IPS-15b (cell line): ENCODE results near the gene GPR137.

Experiments
- H3K27me3 ChIP-seq: one replicate; pipeline ENCODE4 v1.6.1; 2013; ENCODE audit warnings: low read length; ENCODE audit not compliant: control insufficient read depth, insufficient read depth
- H3K36me3 ChIP-seq: one replicate; pipeline ENCODE4 v1.6.1; 2013; ENCODE audit warnings: low read length; ENCODE audit not compliant: control insufficient read depth, insufficient read depth
- H3K4me1 ChIP-seq: one replicate; pipeline ENCODE4 v1.6.1; 2013; ENCODE audit warnings: mild to moderate bottlenecking, low read length; ENCODE audit not compliant: control insufficient read depth, insufficient read depth
- H3K4me3 ChIP-seq: one replicate; pipeline ENCODE4 v1.5.1; 2013; ENCODE audit warnings: low read depth, low read length
- H3K9ac ChIP-seq: one replicate; pipeline ENCODE4 v1.6.1; 2013; ENCODE audit warnings: low read depth, mild to moderate bottlenecking, low read length
- H3K9me3 ChIP-seq: one replicate; pipeline ENCODE4 v1.6.1; 2013; ENCODE audit warnings: mild to moderate bottlenecking, low read length; ENCODE audit not compliant: control insufficient read depth, insufficient read depth

Gene GPR137

GRCh38 chr11:64324692-64325469 is 39.2 kb downstream of the GPR137 start:
- Histone ChIP-seq H3K9me3 (no peaks in the 10 kb centered on the region), H3K9ac (no peak overlapping the region), H3K4me1 (no peaks in the 10 kb centered on the region), H3K36me3 (peaks cover 26% of the 10 kb centered on the region), H3K27me3 (no peaks in the 10 kb centered on the region), H3K4me3 (no peak overlapping the region)

GRCh38 chr11:64327375-64327774 is 41.7 kb downstream of the GPR137 start:
- H3K9ac ChIP-seq: no peak overlapping the region
- H3K27me3 ChIP-seq: no peaks in the 10 kb centered on the region
- no peaks in the 10 kb centered on the region for H3K9me3 ChIP-seq
- H3K36me3 ChIP-seq: peaks cover 9% of the 10 kb centered on the region
- H3K4me1 ChIP-seq: peaks cover 6% of the 10 kb centered on the region
- no peak overlapping the region for H3K4me3 ChIP-seq

- no peak overlapping the region for H3K9ac ChIP-seq
- H3K9me3 ChIP-seq: no peaks in the 10 kb centered on the region
- peaks cover 6% of the 10 kb centered on the region for H3K4me1 ChIP-seq
- peaks cover 3% of the 10 kb centered on the region for H3K36me3 ChIP-seq
- H3K4me3 ChIP-seq: no peak overlapping the region
- no peaks in the 10 kb centered on the region for H3K27me3 ChIP-seq
Observed at GRCh38 chr11:64327993-64328392, 42.3 kb downstream of the GPR137 start.

DNA sequence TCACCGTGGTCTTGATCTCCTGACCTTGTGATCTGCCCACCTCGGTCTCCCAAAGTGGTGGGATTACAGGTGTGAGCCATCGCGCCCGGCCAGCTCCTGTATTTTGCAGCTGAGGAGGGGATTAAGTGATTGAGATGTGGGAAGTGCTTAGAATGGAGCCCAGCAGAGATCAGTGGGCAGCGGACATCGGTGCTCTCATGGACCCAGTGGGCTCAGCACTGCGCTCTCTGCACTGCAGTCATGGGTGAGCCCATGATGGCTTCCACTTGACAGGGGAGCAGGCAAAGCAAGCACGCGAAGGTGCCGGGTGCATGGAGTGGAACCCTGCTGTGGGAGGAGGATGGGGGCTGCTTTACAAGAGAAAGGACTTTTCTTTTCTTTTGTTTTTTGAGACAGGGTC is 45.2 kb downstream of the GPR137 start:
- H3K4me1 ChIP-seq: peaks cover 6% of the 10 kb centered on the region

GRCh38 chr11:64331569-64332371 is 46.1 kb downstream of the GPR137 start:
- Histone ChIP-seq H3K27me3 (no peaks in the 10 kb centered on the region), H3K4me3 (no peak overlapping the region), H3K9me3 (no peaks in the 10 kb centered on the region), H3K36me3 (no peaks in the 10 kb centered on the region), H3K9ac (no peak overlapping the region), H3K4me1 (peaks cover 6% of the 10 kb centered on the region)

More for the DNA sequence above, 45.2 kb downstream of the GPR137 start:
- Histone ChIP-seq H3K36me3 (no peaks in the 10 kb centered on the region), H3K4me3 (no peak overlapping the region), H3K27me3 (no peaks in the 10 kb centered on the region), H3K9me3 (no peaks in the 10 kb centered on the region), H3K9ac (no peak overlapping the region)

DNA sequence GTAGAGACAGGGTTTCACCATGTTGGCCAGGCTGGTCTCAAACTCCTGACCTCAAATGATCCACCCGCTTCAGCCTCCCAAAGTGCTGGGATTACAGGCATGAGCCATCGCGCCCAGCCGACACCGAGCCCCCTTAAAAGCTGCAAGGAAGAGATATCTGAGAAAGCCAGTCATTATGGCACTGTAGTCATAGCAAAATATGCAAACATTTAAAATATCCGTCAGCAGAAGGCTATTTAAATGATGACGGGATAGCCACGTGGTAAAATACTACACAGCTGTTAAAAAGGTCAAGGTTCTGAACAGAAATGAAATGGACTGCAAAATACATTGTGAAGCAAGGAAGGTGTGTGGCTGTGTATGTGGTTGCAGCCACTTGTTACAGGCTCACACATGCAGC is 47.9 kb downstream of the GPR137 start:
- peaks cover 6% of the 10 kb centered on the region for H3K4me1 ChIP-seq
- H3K9me3 ChIP-seq: no peaks in the 10 kb centered on the region

DNA sequence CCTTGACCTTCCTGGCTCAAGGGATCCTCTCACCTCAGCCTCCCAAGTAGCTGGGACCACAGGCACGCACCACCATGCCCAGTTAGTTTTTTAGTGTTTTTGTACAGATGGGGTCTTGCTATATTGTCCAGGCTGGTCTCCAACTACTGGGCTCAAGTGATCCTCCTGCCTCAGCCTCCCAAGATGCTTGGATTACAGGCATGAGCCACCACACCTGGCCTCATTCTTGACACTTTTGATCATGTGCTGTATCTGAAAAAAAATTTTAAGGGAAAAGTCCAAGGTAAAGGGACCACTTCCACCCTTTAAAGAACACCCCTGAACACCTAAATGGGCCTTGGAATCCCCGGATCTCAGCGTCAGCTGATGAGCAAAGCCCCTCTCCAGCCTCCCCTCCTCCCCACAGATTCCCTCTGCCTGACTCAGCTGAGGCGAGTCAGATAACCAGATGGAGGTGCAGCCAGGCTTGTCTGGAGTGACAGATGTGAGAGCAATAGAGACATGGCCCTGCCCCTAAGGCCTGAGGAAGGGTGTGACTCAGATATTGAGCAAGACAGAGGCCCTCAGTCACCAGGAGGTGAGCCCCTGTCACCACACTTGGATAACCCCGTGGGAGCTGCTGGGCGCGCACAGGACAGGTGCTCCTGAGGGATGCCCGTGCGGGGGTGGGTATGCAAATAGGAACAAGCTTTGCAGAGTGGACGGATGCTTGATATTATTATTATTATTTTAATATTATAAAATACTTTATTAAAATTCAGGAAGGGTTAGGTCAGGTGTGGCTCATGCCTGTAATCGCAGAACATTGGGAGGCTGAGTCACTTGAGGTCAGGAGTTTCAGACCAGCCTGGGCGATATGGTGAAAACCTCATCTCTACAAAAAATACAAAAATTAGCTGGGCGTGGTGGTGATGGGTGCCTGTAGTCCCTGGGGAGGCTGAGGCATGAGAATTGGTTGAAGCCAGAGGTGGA is 49.4 kb downstream of the GPR137 start:
- no peak overlapping the region for H3K4me3 ChIP-seq
- no peak overlapping the region for H3K9ac ChIP-seq
- H3K4me1 ChIP-seq: peaks cover 6% of the 10 kb centered on the region

More for the DNA sequence above, 47.9 kb downstream of the GPR137 start:
- H3K27me3 ChIP-seq: no peaks in the 10 kb centered on the region
- H3K4me3 ChIP-seq: no peak overlapping the region
- no peaks in the 10 kb centered on the region for H3K36me3 ChIP-seq
- no peak overlapping the region for H3K9ac ChIP-seq

GRCh38 chr11:64337538-64338249 is 52.0 kb downstream of the GPR137 start:
- Histone ChIP-seq H3K4me1 (peaks cover 4% of the 10 kb centered on the region), H3K36me3 (no peaks in the 10 kb centered on the region)

More for the DNA sequence above, 49.4 kb downstream of the GPR137 start:
- Histone ChIP-seq H3K36me3 (no peaks in the 10 kb centered on the region), H3K27me3 (peaks cover 3% of the 10 kb centered on the region), H3K9me3 (no peaks in the 10 kb centered on the region)

GRCh38 chr11:64338716-64339115 is 53.1 kb downstream of the GPR137 start:
- peaks cover 6% of the 10 kb centered on the region for H3K4me1 ChIP-seq
- H3K4me3 ChIP-seq: no peak overlapping the region
- no peak overlapping the region for H3K9ac ChIP-seq
- no peaks in the 10 kb centered on the region for H3K36me3 ChIP-seq
- H3K27me3 ChIP-seq: peaks cover 3% of the 10 kb centered on the region
- no peaks in the 10 kb centered on the region for H3K9me3 ChIP-seq

More at GRCh38 chr11:64337538-64338249, 52.0 kb downstream of the GPR137 start:
- H3K9ac ChIP-seq: no peak overlapping the region
- H3K9me3 ChIP-seq: no peaks in the 10 kb centered on the region
- H3K4me3 ChIP-seq: no peak overlapping the region
- H3K27me3 ChIP-seq: peaks cover 3% of the 10 kb centered on the region
